Tibial nerve (tissue), 4 donors: Measurements from ENCODE around the gene PSME4. TPM values are rescaled to one million over a fixed set of nuclear protein-coding genes. Genes with fewer than 3 reads are reported as not detected.
"Not testable (repeated sequence)": the region's sequence is repeated elsewhere in the genome, so short reads cannot be mapped to it uniquely, and the experiment has no call there.

Experiments
- DNase-seq, 2 donors: peaks; one replicate each; pipeline ENCODE4 v3.0.0-alpha.2; 2019; ENCODE audit warnings: low spot score in 2 of 2
- H3K27ac ChIP-seq, 4 donors: fragments of 200-600 bp; sonication (generic) in 3 of 4; one replicate each; pipeline ENCODE4 v1.5.1; 2017 to 2019; ENCODE audit warnings: mild to moderate bottlenecking in 1 of 4
- H3K27me3 ChIP-seq, 2 donors: fragments of 200-600 bp; sonication (generic) in 1 of 2; one replicate each; pipeline versions ENCODE4 v1.5.1 to v1.6.0; 2017 to 2019
- H3K36me3 ChIP-seq, 3 donors: fragments of 200-600 bp; sonication (generic); one replicate each; pipeline ENCODE4 v1.5.1; 2018 to 2019
- H3K4me1 ChIP-seq, 4 donors: fragments of 200-600 bp; sonication (generic) in 3 of 4; one replicate each; pipeline ENCODE4 v1.5.1; 2017 to 2019
- H3K4me3 ChIP-seq, 4 donors: fragments of 200-600 bp; sonication (generic) in 3 of 4; one replicate each; pipeline ENCODE4 v1.5.1; 2017 to 2019; ENCODE audit warnings: mild to moderate bottlenecking in 1 of 4, moderate library complexity in 1 of 4
- H3K9me3 ChIP-seq, 4 donors: fragments of 200-600 bp; sonication (generic) in 3 of 4; one replicate each; pipeline ENCODE4 v1.5.1; 2017 to 2019
- CTCF ChIP-seq, 5 experiments: fragments of 200-600 bp in 3 of 5; fragments of 450-650 bp in 2 of 5; sonication (generic) in 3 of 5; IDR thresholded peaks; one replicate each; pipeline ENCODE4 v1.5.1; 2016 to 2019; ENCODE audit warnings: antibody characterized with exemption in 5 of 5, mild to moderate bottlenecking in 3 of 5, moderate library complexity in 2 of 5
- EP300 ChIP-seq, 2 donors: sonication (generic); formaldehyde crosslinking; IDR thresholded peaks; one replicate each; pipeline ENCODE4 v1.6.1; 2017; ENCODE audit warnings: antibody characterized with exemption in 2 of 2, mild to moderate bottlenecking in 1 of 2
- POLR2A ChIP-seq, 2 donors: fragments of 450-650 bp; IDR thresholded peaks; one replicate each; pipeline ENCODE4 v1.6.1; 2017; ENCODE audit warnings: antibody characterized with exemption in 2 of 2, mild to moderate bottlenecking in 2 of 2, moderate library complexity in 2 of 2
- WGBS, 2 donors: methylation state at CpG; one replicate each; pipeline ENCODE4 v1.1.5; 2018; 5-methylcytosine and 5-hydroxymethylcytosine counted together
- total RNA-seq, 4 donors: library from RNA; depleted of rRNA; stranded (reverse); fragments of >200 nt; gene quantifications; one replicate each; pipeline ENCODE4 v1.1.0, GENCODE V29; 2016

Gene PSME4
- total RNA-seq, 4 donors from 2014 or later, result 32.4 to 50.6 (median 38.5) TPM

- Histone ChIP-seq H3K27ac (no peak overlapping the region), H3K36me3 (peaks cover 0 to 31% (median 0%) of the 10 kb centered on the region in 3 donors), H3K27me3 (no peaks in the 10 kb centered on the region), H3K4me1 (peaks cover 0 to 5% (median 0%) of the 10 kb centered on the region in 4 donors), H3K9me3 (no peaks in the 10 kb centered on the region), H3K4me3 (no peak overlapping the region)
- no peak for DNase-seq
- TF ChIP-seq EP300 (IDR thresholded peaks at IDR 0.05), result no peak
- 93 to 98% methylated on average over 2 of the region's 2 CpGs for WGBS, 2 donors
These were observed 116.1 kb downstream of the PSME4 start for GRCh38 chr2:53854678-53855077.

- whole genome bisulfite sequencing, 2 donors, result 97 to 99% methylated on average over 4 of the region's 4 CpGs
These were observed 118.3 kb downstream of the PSME4 start for GRCh38 chr2:53852532-53852931.

DNA sequence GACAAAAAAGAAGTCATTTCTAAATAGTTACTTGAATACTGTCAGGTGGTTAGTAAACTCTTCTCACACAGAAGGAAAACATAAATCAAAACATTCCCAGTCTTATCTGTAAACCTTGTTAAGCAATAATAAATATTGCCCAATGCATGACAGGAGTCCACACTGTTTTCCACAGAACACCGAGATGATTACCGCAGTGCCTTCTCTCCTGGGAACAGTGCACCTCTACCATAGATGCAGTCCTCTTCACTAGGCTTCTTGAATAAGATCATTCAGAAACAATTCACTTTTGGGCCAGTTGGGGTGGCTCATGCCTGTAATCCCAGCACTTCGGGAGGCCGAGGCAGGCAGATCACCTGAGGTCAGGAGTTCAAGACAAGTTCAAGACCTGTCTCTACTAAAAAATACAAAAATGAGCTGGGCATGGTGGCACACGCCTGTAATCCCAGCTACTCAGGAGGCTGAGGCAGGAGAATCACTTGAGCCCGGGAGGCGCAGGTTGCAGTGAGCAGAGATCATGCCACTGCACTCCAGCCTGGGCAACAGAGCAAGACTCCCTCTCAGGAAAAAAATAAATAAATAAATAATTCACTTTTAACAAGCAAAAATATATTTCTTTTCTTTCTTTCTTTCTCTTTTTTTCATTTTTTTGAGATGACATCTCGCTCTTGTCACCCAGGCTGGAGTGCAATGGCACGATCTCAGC lies 119.6 kb downstream of the PSME4 start:
- H3K36me3 ChIP-seq, result peaks cover 0 to 34% (median 0%) of the 10 kb centered on the region in 3 donors
- H3K27me3 ChIP-seq, H3K9me3 ChIP-seq, DNase-seq, H3K4me3 ChIP-seq, H3K4me1 ChIP-seq, H3K27ac ChIP-seq: not testable (repeated sequence)
- WGBS, 2 donors, result 94% methylated on average over 9 of the region's 9 CpGs

More at GRCh38 chr2:53852532-53852931, 118.3 kb downstream of the PSME4 start:
- Histone ChIP-seq H3K36me3 (peaks cover 0 to 34% (median 0%) of the 10 kb centered on the region in 3 donors), H3K27me3 (no peaks in the 10 kb centered on the region), H3K27ac (no peak overlapping the region), H3K4me3 (no peak overlapping the region), H3K9me3 (no peaks in the 10 kb centered on the region), H3K4me1 (no peaks in the 10 kb centered on the region)
- TF ChIP-seq POLR2A (IDR thresholded peaks at IDR 0.05) (no peak), CTCF (IDR thresholded peaks at IDR 0.05) (no peak), EP300 (IDR thresholded peaks at IDR 0.05) (no peak)
- DNase-seq, result no peak

- TF ChIP-seq POLR2A (IDR thresholded peaks at IDR 0.05) (no peak), EP300 (IDR thresholded peaks at IDR 0.05) (no peak), CTCF (IDR thresholded peaks at IDR 0.05) (no peak)
- DNase-seq, result no peak
- 94 to 97% methylated on average over 2 of the region's 2 CpGs for WGBS, 2 donors
- no peaks in the 10 kb centered on the region for H3K27me3 ChIP-seq
- H3K27ac ChIP-seq, result no peak overlapping the region
- no peaks in the 10 kb centered on the region for H3K4me1 ChIP-seq
- H3K4me3 ChIP-seq, result no peak overlapping the region
- H3K9me3 ChIP-seq, result no peaks in the 10 kb centered on the region
- peaks cover 0 to 17% (median 0%) of the 10 kb centered on the region in 3 donors for H3K36me3 ChIP-seq
These were observed 122.7 kb downstream of the PSME4 start for GRCh38 chr2:53848062-53848461.

- H3K4me3 ChIP-seq, result no peak overlapping the region
- 78 to 83% methylated on average over 2 of the region's 2 CpGs for WGBS, 2 donors
- DNase-seq, result no peak
These were observed 127.2 kb downstream of the PSME4 start for GRCh38 chr2:53843595-53843994.

More at GRCh38 chr2:53843595-53843994, 127.2 kb downstream of the PSME4 start:
- Histone ChIP-seq H3K9me3 (no peaks in the 10 kb centered on the region), H3K27ac (no peak overlapping the region), H3K36me3 (peaks cover 0 to 6% (median 0%) of the 10 kb centered on the region in 3 donors), H3K27me3 (no peaks in the 10 kb centered on the region), H3K4me1 (no peaks in the 10 kb centered on the region)
- no peak for TF ChIP-seq POLR2A (IDR thresholded peaks at IDR 0.05)
- no peak for TF ChIP-seq CTCF (IDR thresholded peaks at IDR 0.05)
- no peak for TF ChIP-seq EP300 (IDR thresholded peaks at IDR 0.05)
